Thyroid gland (tissue), 4 donors: ENCODE results near the gene ABCG1. TPM values are rescaled to one million over a fixed set of nuclear protein-coding genes. Genes with fewer than 3 reads are reported as not detected.
"Not testable (repeated sequence)": the region's sequence is repeated elsewhere in the genome, so short reads cannot be mapped to it uniquely, and the experiment has no call there.

ENCODE experiments used
- DNase-seq, 2 donors: peaks; one replicate each; pipeline ENCODE4 v3.0.0-alpha.2; 2019
- H3K27ac ChIP-seq, 3 donors: fragments of 200-600 bp; sonication (generic); 1 replicate in 2 of 3; 2 replicates in 1 of 3; pipeline ENCODE4 v1.5.1; 2016 to 2019; ENCODE audit warnings: mild to moderate bottlenecking in 1 of 3, moderate library complexity in 1 of 3
- H3K27me3 ChIP-seq: fragments of 200-600 bp; sonication (generic); one replicate; pipeline ENCODE4 v1.5.1; 2019
- H3K36me3 ChIP-seq, 2 donors: fragments of 200-600 bp; sonication (generic); one replicate each; pipeline ENCODE4 v1.5.1; 2016 to 2019
- H3K4me1 ChIP-seq, 2 donors: fragments of 200-600 bp; sonication (generic); one replicate each; pipeline ENCODE4 v1.5.1; 2017 to 2019
- H3K4me3 ChIP-seq, 3 donors: fragments of 200-600 bp; sonication (generic); replicated peaks in 1 of 3; 1 replicate in 2 of 3; 2 replicates in 1 of 3; pipeline ENCODE4 v1.5.1; 2016; ENCODE audit warnings: mild to moderate bottlenecking in 1 of 3
- H3K9me3 ChIP-seq: fragments of 200-600 bp; sonication (generic); one replicate; pipeline ENCODE4 v1.5.1; 2017
- POLR2A ChIP-seq, 2 donors: fragments of 450-650 bp; IDR thresholded peaks; one replicate each; pipeline ENCODE4 v1.6.1; 2017; ENCODE audit warnings: antibody characterized with exemption in 2 of 2, mild to moderate bottlenecking in 2 of 2, moderate library complexity in 1 of 2
- WGBS, 2 donors: methylation state at CpG; one replicate each; pipeline ENCODE4 v1.1.5; 2017; 5-methylcytosine and 5-hydroxymethylcytosine counted together
- intact Hi-C: fragments of 100-400 bp; cut with DNase I; formaldehyde crosslinking; loops from one replicate; pipeline ENCODE4 v1.15.1; 2023
- total RNA-seq, 4 donors: library from RNA; depleted of rRNA; stranded (reverse); fragments of >200 nt; gene quantifications; one replicate each; pipeline ENCODE4 v1.2.3, GENCODE V29; 2016
- TF ChIP-seq, protein P1 (sequence below), 6 experiments: fragments of 200-600 bp in 3 of 6; fragments of 450-650 bp in 3 of 6; sonication (generic) in 3 of 6; IDR thresholded peaks; one replicate each; pipeline ENCODE4 v1.5.1; 2016 to 2019; ENCODE audit warnings: antibody characterized with exemption in 6 of 6, mild to moderate bottlenecking in 2 of 6, inconsistent platforms in 1 of 6, moderate library complexity in 1 of 6

Gene ABCG1
- total RNA-seq, 4 donors from 2014 or later = 13.8 to 34.1 (median 18.9) TPM

DNA sequence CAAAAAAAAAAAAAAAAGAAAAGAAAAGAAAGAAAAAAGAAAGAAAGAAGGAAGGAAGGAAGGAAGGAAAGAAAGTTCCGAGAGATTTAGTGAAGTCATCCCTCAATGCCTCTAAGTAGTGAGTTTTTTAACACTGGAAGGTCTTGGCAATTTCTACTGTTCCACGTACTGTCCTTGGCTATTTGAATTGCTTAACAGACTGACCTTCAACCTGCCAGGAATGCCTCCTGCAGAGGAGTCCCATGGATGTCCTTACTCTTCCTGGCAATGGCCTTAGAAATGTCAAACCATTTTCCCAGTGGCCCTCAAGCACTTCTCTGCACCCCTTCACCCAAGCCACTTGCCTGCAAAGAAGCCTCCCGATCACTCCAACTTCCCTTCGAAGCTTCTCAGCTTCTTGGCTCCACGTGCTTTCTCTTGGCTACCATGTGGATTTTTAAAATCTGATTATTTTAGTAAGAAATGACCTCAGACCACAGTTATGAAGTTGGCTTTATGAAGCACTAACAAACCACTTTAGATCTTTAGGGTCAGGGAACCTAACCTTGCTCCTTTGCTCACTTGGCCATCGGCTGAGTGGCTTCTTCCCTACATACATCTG lies 43.7 kb upstream of the ABCG1 start:
- H3K36me3 ChIP-seq = no peaks in the 10 kb centered on the region
- no peak overlapping the region for H3K4me3 ChIP-seq
- no peaks in the 10 kb centered on the region for H3K27me3 ChIP-seq
- H3K4me1 ChIP-seq = peaks cover 9 to 14% of the 10 kb centered on the region in 2 donors
- WGBS, 2 donors = 88 to 90% methylated on average over 6 of the region's 6 CpGs
- TF ChIP-seq, protein P1, sequence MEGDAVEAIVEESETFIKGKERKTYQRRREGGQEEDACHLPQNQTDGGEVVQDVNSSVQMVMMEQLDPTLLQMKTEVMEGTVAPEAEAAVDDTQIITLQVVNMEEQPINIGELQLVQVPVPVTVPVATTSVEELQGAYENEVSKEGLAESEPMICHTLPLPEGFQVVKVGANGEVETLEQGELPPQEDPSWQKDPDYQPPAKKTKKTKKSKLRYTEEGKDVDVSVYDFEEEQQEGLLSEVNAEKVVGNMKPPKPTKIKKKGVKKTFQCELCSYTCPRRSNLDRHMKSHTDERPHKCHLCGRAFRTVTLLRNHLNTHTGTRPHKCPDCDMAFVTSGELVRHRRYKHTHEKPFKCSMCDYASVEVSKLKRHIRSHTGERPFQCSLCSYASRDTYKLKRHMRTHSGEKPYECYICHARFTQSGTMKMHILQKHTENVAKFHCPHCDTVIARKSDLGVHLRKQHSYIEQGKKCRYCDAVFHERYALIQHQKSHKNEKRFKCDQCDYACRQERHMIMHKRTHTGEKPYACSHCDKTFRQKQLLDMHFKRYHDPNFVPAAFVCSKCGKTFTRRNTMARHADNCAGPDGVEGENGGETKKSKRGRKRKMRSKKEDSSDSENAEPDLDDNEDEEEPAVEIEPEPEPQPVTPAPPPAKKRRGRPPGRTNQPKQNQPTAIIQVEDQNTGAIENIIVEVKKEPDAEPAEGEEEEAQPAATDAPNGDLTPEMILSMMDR (IDR thresholded peaks at IDR 0.05) = no peak
- no peak for TF ChIP-seq POLR2A (IDR thresholded peaks at IDR 0.05)
- no peak overlapping the region for H3K27ac ChIP-seq
- intact Hi-C loops = no loop called here
- H3K9me3 ChIP-seq = no peaks in the 10 kb centered on the region
- DNase-seq = no peak

DNA sequence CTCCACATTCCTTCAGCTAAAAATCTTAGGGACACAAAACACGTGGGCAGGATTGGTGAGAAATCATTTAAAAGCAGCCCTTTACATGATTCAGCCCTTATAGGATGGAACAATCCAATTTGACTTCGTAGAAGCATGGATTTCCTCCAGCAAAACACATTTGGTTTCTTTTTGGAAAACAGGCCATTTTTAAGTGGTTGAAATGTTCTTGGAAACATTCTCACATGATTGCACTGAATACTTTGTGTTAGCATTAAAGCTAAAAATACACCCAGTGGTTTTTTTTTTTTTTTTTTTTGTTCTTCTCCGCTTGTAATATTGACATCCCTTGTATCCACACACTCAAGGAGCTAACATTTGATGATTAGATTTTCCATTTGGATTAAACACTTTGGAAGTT lies 42.1 kb upstream of the ABCG1 start:
- intact Hi-C loops = no loop called here
- 31 to 38% methylated on average over 3 of the region's 3 CpGs for WGBS, 2 donors
- Histone ChIP-seq H3K4me3 (no peak overlapping the region), H3K4me1 (peaks cover 9 to 14% of the 10 kb centered on the region in 2 donors), H3K27ac (peak overlapping the region in 2 of 3 donors; percentile 65 to 69), H3K27me3 (no peaks in the 10 kb centered on the region), H3K36me3 (no peaks in the 10 kb centered on the region), H3K9me3 (no peaks in the 10 kb centered on the region)
- no peak for DNase-seq
- TF ChIP-seq, protein P1 (IDR thresholded peaks at IDR 0.05) = no peak
- no peak for TF ChIP-seq POLR2A (IDR thresholded peaks at IDR 0.05)

DNA sequence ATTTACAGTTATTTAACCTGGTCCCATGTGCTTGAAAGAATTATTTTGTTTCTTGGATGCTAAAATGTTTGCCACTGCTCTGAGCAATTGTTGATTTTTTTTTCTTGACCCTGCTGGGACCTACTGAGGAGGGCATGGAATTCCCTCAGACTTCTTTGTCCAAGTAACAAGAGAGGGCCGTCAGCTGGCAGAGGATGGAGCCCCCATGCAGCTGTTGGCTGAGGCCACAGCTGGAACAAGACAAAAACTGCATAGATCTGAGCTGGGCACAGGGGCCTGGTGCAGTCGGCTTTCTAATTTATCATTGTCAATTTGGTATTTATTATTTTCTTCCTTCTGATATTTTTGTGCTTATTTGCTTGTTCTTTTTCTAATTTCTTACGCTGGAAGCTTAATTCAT lies 39.6 kb upstream of the ABCG1 start:
- Histone ChIP-seq H3K4me1 (peaks cover 9 to 14% of the 10 kb centered on the region in 2 donors), H3K36me3 (no peaks in the 10 kb centered on the region), H3K27me3 (no peaks in the 10 kb centered on the region), H3K4me3 (no peak overlapping the region), H3K27ac (no peak overlapping the region), H3K9me3 (no peaks in the 10 kb centered on the region)
- DNase-seq = no peak
- intact Hi-C loops = no loop called here
- 78 to 88% methylated on average over 3 of the region's 3 CpGs for WGBS, 2 donors
- TF ChIP-seq POLR2A (IDR thresholded peaks at IDR 0.05) = no peak
- TF ChIP-seq, protein P1 (IDR thresholded peaks at IDR 0.05) = no peak

DNA sequence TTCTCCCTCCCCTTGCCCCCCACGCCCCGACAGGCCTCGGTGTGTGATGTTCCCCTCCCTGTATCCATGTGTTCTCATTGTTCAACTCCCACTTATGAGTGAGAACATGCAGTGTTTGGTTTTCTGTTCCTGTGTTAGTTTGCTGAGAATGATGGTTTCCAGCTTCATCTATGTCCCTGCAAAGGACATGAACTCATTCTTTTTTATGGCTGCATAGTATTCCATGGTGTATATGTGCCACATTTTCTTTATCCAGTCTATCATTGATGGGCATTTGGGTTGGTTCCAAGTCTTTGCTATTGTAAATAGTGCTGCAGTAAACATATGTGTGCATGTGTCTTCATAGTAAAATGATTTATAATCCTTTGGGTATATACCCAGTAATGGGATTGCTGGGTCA lies 38.9 kb upstream of the ABCG1 start:
- H3K4me3 ChIP-seq, H3K27me3 ChIP-seq, H3K9me3 ChIP-seq, intact Hi-C loops, DNase-seq, H3K27ac ChIP-seq, H3K36me3 ChIP-seq: not testable (repeated sequence)
- peaks cover 9 to 14% of the 10 kb centered on the region in 2 donors for H3K4me1 ChIP-seq
- 92 to 97% methylated on average over 3 of the region's 3 CpGs for WGBS, 2 donors

DNA sequence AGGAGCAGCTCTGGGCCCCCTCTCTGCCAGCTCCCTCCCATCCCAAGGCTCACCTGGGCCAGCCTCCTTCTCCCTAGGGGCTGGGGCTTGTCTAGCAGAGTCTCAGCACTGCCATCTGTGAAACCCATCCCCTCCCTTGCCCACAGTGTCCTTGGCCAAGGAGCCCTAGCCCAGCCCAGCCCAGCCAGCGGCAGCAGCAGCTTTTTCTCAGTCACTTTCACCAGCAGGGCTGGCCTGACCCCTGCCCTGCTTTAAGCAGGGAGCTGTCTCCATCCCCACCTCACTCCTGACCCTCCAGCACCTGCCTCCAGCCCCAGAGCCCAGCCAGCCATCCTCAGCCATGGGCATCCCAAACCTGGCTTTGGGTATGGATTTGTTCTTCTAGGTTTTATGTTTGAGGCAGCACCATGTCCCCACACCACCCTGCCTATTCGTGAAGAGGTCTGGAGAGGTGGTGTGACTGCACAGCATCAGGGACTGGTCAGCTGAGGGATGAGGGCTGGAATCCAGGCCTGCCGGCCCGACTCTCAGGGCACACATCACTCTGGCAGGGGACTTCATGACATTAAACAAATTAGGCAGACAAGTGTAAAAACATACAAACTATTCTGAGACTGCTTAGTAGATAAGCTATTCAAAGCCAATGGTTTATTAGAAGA lies 36.1 kb upstream of the ABCG1 start:
- Histone ChIP-seq H3K27me3 (no peaks in the 10 kb centered on the region), H3K4me3 (no peak overlapping the region), H3K27ac (no peak overlapping the region), H3K9me3 (no peaks in the 10 kb centered on the region), H3K36me3 (no peaks in the 10 kb centered on the region), H3K4me1 (peaks cover 0 to under 1% of the 10 kb centered on the region in 2 donors)
- intact Hi-C loops = no loop called here
- DNase-seq = no peak
- whole genome bisulfite sequencing, 2 donors = 76 to 83% methylated on average over 3 to 4 of the region's 4 CpGs
- TF ChIP-seq, protein P1 (IDR thresholded peaks at IDR 0.05) = no peak
- TF ChIP-seq POLR2A (IDR thresholded peaks at IDR 0.05) = no peak
